Measurements from ENCODE around the gene EP400.

Gene EP400

GRCh38 chr12:131949431-131950181 is at the start of gene EP400:
Gene EP400, plus strand, starts transcription at chr12:131949942. Its CDS starts 10,678 bp downstream, at chr12:131960620.
- peak; percentile 97 for DNase-seq

GRCh38 chr12:131900397-131900796 is 49.3 kb upstream of the EP400 start:
- no peak for DNase-seq

- no peak for DNase-seq
These were observed 48.1 kb upstream of the EP400 start for GRCh38 chr12:131901431-131902331.

GRCh38 chr12:131902332-131903241 is 47.2 kb upstream of the EP400 start:
- no peak for DNase-seq

- no peak for DNase-seq
These were observed 46.2 kb upstream of the EP400 start for GRCh38 chr12:131903270-131904255.

GRCh38 chr12:131904346-131904745 is 45.4 kb upstream of the EP400 start:
- DNase-seq = no peak

- no peak for DNase-seq
These were observed 44.6 kb upstream of the EP400 start for GRCh38 chr12:131905081-131905629.

- DNase-seq = no peak
These were observed 44.1 kb upstream of the EP400 start for GRCh38 chr12:131905630-131906091.

GRCh38 chr12:131907379-131908091 is 42.2 kb upstream of the EP400 start:
- DNase-seq = no peak

GRCh38 chr12:131908092-131909080 is 41.4 kb upstream of the EP400 start:
- DNase-seq = no peak

GRCh38 chr12:131909081-131909751 is 40.5 kb upstream of the EP400 start:
- no peak for DNase-seq

- DNase-seq = no peak
These were observed 40.0 kb upstream of the EP400 start for GRCh38 chr12:131909752-131910219.

GRCh38 chr12:131910302-131911027 is 39.3 kb upstream of the EP400 start:
- no peak for DNase-seq

- no peak for DNase-seq
These were observed 38.6 kb upstream of the EP400 start for GRCh38 chr12:131911028-131911650.

- no peak for DNase-seq
These were observed 37.8 kb upstream of the EP400 start for GRCh38 chr12:131911851-131912477.

- DNase-seq = no peak
These were observed 37.0 kb upstream of the EP400 start for GRCh38 chr12:131912518-131913274.

All from activated CD4-positive, alpha-beta T cell treated with anti-CD3 and anti-CD28 coated beads for 48 hours (primary cell).